ENCODE measurements around the gene IL22RA2.
A peak's percentile ranks its signal among the peaks of the same experiment; 100 is the strongest.

IL22RA2 gene

DNA sequence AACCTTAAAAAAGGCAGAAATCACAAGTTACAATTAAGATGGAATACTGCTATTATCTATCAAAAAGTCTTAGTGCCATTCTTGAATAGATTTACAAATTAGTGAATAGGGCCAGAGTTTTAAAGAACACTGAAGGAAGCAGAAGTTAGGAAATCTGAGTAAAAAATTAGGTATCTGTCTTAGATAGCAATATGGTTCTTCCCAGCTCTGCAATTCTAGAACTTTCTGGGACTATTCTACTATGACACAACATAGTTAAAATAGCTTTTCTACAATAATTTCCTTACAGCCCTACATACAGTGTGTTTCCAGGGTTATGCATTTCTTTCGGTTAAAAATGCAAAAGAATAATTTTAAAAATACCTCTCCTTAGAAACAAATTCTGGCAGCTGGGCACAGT lies 27.6 kb upstream of the IL22RA2 start:
- no peak for DNase-seq
- in situ Hi-C loops (cut with MboI; ENCODE audit: low pct_unique_long_range_greater_than_20kb, low sequenced_read_pairs) = no loop called here

DNA sequence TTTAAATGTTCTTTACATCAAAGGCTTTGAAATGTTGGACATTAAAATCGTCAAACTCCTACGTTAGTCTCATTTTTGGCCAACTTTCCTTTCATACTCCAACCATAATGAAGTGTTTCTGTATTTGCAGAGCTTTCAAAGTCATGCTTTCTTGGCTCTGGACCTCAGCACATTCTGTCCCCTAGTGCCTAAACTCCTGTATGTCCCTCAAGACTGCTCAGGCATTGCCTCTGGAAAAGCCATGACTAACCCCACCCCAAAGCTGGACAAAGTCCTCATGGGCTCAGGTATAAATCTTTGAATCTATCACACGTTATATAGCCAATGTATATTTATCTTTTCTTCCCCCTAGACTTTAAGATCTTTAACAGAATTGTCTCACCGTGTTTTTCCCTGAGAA lies 26.8 kb upstream of the IL22RA2 start:
- in situ Hi-C loops (cut with MboI; ENCODE audit: low pct_unique_long_range_greater_than_20kb, low sequenced_read_pairs) = no loop called here
- no peak for DNase-seq

GRCh38 chr6:137197684-137198645 lies 24.5 kb upstream of the IL22RA2 start:
- in situ Hi-C loops (cut with MboI; ENCODE audit: low pct_unique_long_range_greater_than_20kb, low sequenced_read_pairs) = no loop called here
- no peak for DNase-seq

- in situ Hi-C loops (cut with MboI; ENCODE audit: low pct_unique_long_range_greater_than_20kb, low sequenced_read_pairs) = no loop called here
Measured at GRCh38 chr6:137193256-137194070, 20.0 kb upstream of the IL22RA2 start.

DNA sequence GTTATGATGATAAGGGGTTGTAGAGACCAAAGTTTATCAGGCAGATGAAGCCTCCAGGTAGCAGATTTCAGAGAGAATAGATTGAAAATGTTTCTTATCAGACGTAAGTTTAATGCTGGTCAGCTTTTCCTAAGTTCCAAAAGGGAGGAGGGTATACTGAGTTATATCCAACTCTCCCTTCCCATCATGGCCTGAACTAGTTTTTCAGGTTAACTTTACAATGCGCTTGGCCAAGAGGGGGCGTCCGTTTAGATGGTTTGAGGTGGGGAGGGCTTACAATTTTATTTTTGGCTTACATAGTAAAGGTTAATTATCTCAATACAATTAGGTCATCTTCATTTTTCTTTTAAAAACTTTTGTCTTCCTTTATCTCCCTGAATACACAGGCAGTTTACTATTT lies 19.4 kb upstream of the IL22RA2 start:
- no peak for DNase-seq
- in situ Hi-C loops (cut with MboI; ENCODE audit: low pct_unique_long_range_greater_than_20kb, low sequenced_read_pairs) = no loop called here

More at GRCh38 chr6:137193256-137194070, 20.0 kb upstream of the IL22RA2 start:
- DNase-seq = no peak

GRCh38 chr6:137191670-137192069 lies 18.2 kb upstream of the IL22RA2 start:
- in situ Hi-C loops (cut with MboI; ENCODE audit: low pct_unique_long_range_greater_than_20kb, low sequenced_read_pairs) = no loop called here
- no peak for DNase-seq

DNA sequence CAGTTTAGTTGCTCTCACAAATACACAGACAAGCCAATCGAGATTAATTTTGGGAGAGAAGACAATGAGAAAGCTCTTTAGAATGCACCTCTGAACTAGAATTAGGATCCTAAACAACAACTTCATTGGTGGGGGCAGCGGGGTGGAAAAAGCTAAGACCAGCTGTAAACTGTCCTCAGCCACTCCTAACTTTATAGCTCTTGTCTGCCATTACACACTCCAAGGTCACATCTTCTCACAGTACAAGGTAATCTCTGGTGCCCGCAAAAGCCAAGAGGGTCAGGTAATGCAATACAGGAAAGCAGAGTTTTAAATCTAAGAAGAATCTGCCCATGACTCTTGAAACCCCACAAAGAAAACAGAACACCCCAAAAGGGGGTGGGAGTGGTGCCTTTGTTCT lies 17.8 kb upstream of the IL22RA2 start:
- no peak for DNase-seq
- in situ Hi-C loops (cut with MboI; ENCODE audit: low pct_unique_long_range_greater_than_20kb, low sequenced_read_pairs) = no loop called here

DNA sequence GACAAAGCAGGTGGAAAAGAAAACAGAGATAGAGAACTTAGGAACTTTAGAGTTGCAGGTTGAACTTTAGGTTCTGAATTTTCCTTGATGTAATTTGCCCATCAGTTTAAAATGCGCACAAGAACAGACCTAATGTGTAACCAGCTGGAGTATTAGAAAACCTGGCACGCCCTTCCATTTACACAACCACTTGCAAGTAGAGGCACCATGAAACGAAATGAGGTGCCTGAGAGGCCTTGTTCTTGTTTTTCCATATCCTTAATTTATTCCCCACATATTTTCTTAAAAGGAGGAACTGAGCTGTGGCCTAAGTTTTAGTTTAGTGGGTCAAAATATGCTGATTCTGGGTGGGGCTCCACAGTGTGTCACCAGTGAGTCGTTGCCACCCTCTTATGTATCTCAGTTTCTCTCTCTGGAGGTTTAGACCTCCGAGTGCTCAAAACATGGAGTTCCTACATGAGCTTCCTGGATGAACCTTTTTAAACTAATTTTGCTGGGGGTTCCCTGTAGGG lies 17.2 kb upstream of the IL22RA2 start:
- DNase-seq = no peak
- in situ Hi-C loops (cut with MboI; ENCODE audit: low pct_unique_long_range_greater_than_20kb, low sequenced_read_pairs) = no loop called here

DNA sequence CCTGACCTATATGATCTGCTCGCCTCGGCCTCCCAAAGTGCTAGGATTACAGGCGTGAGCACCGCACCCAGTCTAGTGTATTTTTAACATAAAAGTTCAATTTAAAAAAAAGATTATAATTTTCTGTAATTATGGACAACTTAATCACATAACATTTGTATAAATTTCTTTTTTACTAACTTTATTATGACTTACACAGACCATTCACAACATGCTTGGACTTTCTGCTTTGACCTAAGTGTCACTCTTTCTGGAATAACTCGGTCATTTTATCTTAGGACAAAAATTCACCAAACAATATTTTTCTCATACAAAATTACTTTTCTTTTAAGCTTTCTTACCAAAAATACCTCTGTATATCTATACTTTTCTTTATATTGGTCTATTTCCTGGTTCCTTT lies 15.4 kb upstream of the IL22RA2 start:
- in situ Hi-C loops (cut with MboI; ENCODE audit: low pct_unique_long_range_greater_than_20kb, low sequenced_read_pairs) = no loop called here
- DNase-seq = peak; percentile 29

DNA sequence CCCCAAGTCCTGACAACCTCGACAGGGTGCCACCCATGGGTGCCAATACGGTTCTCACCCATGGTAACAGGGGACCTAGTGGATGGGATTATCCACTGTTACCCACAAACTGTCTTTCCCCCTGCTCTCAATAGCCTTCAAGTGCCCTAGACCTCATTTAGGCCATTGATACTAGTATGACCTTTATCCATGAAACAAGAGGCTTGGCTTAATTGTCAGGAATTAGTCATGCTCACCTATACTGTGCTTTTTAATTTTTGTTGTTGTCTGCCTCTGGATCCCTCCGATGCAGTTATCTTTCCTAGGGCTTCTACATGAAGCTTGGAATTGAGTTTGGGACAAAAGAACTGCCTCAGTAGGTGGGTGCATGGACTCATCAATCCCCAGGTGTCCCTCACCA lies 11.8 kb upstream of the IL22RA2 start:
- no peak for DNase-seq
- in situ Hi-C loops (cut with MboI; ENCODE audit: low pct_unique_long_range_greater_than_20kb, low sequenced_read_pairs) = no loop called here

GRCh38 chr6:137182654-137183073 lies 9.2 kb upstream of the IL22RA2 start:
- no peak for DNase-seq
- in situ Hi-C loops (cut with MboI; ENCODE audit: low pct_unique_long_range_greater_than_20kb, low sequenced_read_pairs) = no loop called here

GRCh38 chr6:137181891-137182653 lies 8.6 kb upstream of the IL22RA2 start:
- DNase-seq = no peak
- in situ Hi-C loops (cut with MboI; ENCODE audit: low pct_unique_long_range_greater_than_20kb, low sequenced_read_pairs) = no loop called here

GRCh38 chr6:137177611-137178010 lies 4.2 kb upstream of the IL22RA2 start:
- in situ Hi-C loops (cut with MboI; ENCODE audit: low pct_unique_long_range_greater_than_20kb, low sequenced_read_pairs) = no loop called here

DNA sequence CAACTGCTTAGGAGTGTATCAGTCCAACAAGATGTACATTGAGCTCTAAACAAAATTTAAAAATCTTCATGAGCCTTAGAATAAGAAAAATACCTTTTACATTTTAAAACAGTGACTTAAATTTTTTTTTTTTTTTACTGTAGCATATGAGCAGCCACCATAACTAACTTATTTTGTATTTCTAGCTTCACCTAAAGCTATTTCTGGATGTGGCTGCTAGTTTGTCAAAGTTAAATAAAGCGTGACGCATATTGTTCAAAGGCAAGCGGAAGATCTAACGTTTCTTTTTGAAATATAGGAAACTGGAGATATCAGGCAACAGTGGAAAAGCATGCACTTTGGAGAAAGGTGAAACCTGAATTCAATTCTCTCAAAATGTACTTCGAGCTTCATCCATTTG lies 3.3 kb upstream of the IL22RA2 start:
- in situ Hi-C loops (cut with MboI; ENCODE audit: low pct_unique_long_range_greater_than_20kb, low sequenced_read_pairs) = no loop called here
- DNase-seq = no peak

More at GRCh38 chr6:137177611-137178010, 4.2 kb upstream of the IL22RA2 start:
- no peak for DNase-seq

DNA sequence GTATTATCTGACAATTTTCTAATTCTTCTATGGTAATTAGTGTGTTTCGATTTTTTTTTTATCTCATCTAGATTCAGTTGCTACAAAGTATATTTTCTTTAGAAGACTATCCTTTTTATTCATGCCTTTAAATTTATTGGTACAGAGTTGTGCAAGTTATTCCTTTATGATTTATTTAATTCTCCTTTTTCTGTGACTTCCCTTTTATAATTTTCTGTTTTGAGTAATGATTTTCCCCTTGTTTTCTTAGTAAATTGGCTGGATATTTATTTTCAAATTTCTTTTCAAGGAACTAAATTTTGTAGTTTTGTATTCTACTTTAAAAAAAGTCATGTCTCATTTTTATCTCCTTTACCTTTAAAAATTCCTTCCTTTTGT lies 2.4 kb upstream of the IL22RA2 start:
- in situ Hi-C loops (cut with MboI; ENCODE audit: low pct_unique_long_range_greater_than_20kb, low sequenced_read_pairs) = no loop called here
- DNase-seq = no peak

DNA sequence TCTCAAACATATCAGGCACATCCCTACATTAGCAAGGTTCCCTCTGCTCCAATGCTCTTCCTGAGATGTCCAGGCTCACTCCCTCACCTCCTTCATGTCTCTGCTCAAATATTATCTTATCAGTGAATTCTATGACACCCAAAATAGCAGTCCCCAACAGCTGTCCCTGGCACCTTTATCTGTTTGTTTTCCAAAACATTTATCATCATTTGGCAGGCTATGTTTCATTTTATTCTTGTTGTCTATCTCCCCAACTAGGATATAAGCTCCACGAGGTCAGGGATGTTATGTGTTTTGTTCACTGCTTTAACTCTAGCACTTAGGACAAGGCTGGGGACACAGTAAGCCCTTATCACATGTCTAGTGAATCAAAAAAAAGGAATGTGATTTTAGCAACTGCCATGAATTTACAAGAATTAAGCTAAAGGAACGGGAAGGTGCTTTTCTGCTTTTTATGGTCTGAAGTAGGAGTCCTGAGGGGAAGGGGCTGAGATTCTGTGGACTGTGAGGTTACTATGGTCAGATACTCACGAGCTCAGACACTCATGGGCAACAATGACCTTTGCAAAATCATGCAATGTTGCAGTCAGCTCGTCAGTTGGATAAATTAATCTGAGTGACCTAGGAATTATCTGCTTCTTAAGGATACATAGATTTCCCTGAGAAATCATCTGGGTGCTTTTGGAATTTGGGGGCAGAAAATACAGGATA lies 1.9 kb upstream of the IL22RA2 start:
- in situ Hi-C loops (cut with MboI; ENCODE audit: low pct_unique_long_range_greater_than_20kb, low sequenced_read_pairs) = no loop called here

DNA sequence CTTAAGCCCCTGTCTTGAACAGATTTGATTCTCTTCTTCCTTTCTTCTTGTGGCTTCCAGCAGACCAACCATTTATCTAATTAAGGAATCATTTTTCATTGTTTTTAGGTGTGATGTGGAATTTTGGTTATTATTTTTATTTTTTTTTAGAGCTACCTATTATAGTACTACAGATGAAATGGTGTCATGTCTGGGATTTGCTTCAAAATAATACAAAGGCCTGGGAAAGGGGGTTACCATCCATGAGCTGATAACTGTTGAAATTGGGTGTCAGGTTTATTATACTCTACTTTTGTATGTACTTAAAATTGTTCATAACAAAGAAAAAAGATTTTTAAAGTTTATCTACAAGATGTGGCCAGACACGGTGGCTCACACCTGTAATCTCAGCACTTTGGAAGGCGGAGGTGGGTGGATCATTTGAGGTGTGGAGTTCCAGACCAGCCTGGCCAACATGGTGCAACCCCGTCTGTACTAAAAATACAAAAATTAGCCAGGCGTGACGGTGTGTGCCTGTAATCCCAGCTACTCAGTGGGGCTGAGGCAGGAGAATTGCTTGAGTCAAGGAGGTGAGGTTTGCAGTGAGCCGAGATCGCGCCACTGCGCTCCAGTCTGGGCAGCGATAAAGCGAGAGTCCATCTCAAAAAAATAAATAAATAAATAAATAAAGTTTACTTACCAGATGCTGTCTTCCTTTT lies 561 bp downstream of the IL22RA2 start:
- DNase-seq = no peak
- in situ Hi-C loops (cut with MboI; ENCODE audit: low pct_unique_long_range_greater_than_20kb, low sequenced_read_pairs) = no loop called here

More for the DNA sequence above, 1.9 kb upstream of the IL22RA2 start:
- DNase-seq = no peak

Measured in KBM-7 (cell line).